DND-41 (cell line): Measurements from ENCODE around the gene ATP1A2.

ENCODE experiments used
- ATAC-seq: fragments of 200-7000 bp; cut with Tn5 transposase; 3 replicates; pipeline ENCODE4 v1.9.1; 2021; ENCODE audit warnings: low read depth; ENCODE audit not compliant: insufficient read depth
- DNase-seq: peaks from one replicate; pipeline ENCODE4 v3.0.0-alpha.2; 2020
- H2AFZ ChIP-seq: 2 replicates; pipeline ENCODE4 v1.6.0; 2012; ENCODE audit warnings: low read depth, low read length
- H3K27ac ChIP-seq: 2 replicates; pipeline ENCODE4 v1.5.1; 2012; ENCODE audit warnings: low read length, inconsistent platforms
- H3K27me3 ChIP-seq: fragments of 200-600 bp; sonication (generic); 2 replicates; pipeline ENCODE4 v1.6.0; 2012; ENCODE audit warnings: low read length, mild to moderate bottlenecking, inconsistent platforms; ENCODE audit not compliant: insufficient read depth, poor library complexity
- H3K36me3 ChIP-seq: 2 replicates; pipeline ENCODE4 v1.5.1; 2012; ENCODE audit warnings: low read length, inconsistent platforms; ENCODE audit not compliant: insufficient read depth
- H3K4me1 ChIP-seq: 2 replicates; pipeline ENCODE4 v1.5.1; 2012; ENCODE audit warnings: mild to moderate bottlenecking, low read length; ENCODE audit not compliant: insufficient read depth
- H3K4me2 ChIP-seq: 2 replicates; pipeline ENCODE4 v1.6.0; 2012; ENCODE audit warnings: mild to moderate bottlenecking, moderate library complexity, low read length, inconsistent platforms; ENCODE audit not compliant: insufficient read depth
- H3K4me3 ChIP-seq, 2 experiments: fragments of 200-600 bp in 1 of 2; shearing (Covaris generic) in 1 of 2; 2 replicates each; pipeline ENCODE4 v1.5.1; 2012 to 2016; ENCODE audit warnings: inconsistent platforms in 2 of 2, low read length in 2 of 2, mild to moderate bottlenecking in 2 of 2, low read depth in 1 of 2, moderate library complexity in 1 of 2
- H3K79me2 ChIP-seq: 2 replicates; pipeline ENCODE4 v1.6.0; 2012; ENCODE audit warnings: low read length, inconsistent platforms; ENCODE audit not compliant: insufficient read depth
- H3K9ac ChIP-seq: 2 replicates; pipeline ENCODE4 v1.6.0; 2012; ENCODE audit warnings: low read depth, mild to moderate bottlenecking, inconsistent platforms, low read length, moderate library complexity
- H3K9me3 ChIP-seq: 2 replicates; pipeline ENCODE4 v1.5.1; 2012; ENCODE audit warnings: low read length, moderate library complexity, mild to moderate bottlenecking, inconsistent platforms; ENCODE audit not compliant: insufficient read depth, severe bottlenecking
- H4K20me1 ChIP-seq: 2 replicates; pipeline ENCODE4 v1.6.0; 2012; ENCODE audit warnings: low read length; ENCODE audit not compliant: insufficient read depth
- EZH2 ChIP-seq: IDR thresholded peaks from 3 replicates; pipeline ENCODE4 v1.6.1; 2012; ENCODE audit warnings: borderline replicate concordance, low read depth, mild to moderate bottlenecking, moderate library complexity, low read length, inconsistent platforms; ENCODE audit not compliant: severe bottlenecking
- TF ChIP-seq, protein P1 (sequence below): IDR thresholded peaks from 2 replicates; pipeline ENCODE4 v1.5.1; 2012; ENCODE audit warnings: borderline replicate concordance, low read length, moderate library complexity, mild to moderate bottlenecking; ENCODE audit not compliant: poor library complexity, severe bottlenecking; ENCODE audit errors: extremely low read depth

Gene ATP1A2

GRCh38 chr1:160158534-160158933, 43.0 kb downstream of the ATP1A2 start:
- DNase-seq (no peak), ATAC-seq (no peak)
- H3K4me1 ChIP-seq = no peaks in the 10 kb centered on the region
- no peaks in the 10 kb centered on the region for H3K79me2 ChIP-seq
- TF ChIP-seq, protein P1, sequence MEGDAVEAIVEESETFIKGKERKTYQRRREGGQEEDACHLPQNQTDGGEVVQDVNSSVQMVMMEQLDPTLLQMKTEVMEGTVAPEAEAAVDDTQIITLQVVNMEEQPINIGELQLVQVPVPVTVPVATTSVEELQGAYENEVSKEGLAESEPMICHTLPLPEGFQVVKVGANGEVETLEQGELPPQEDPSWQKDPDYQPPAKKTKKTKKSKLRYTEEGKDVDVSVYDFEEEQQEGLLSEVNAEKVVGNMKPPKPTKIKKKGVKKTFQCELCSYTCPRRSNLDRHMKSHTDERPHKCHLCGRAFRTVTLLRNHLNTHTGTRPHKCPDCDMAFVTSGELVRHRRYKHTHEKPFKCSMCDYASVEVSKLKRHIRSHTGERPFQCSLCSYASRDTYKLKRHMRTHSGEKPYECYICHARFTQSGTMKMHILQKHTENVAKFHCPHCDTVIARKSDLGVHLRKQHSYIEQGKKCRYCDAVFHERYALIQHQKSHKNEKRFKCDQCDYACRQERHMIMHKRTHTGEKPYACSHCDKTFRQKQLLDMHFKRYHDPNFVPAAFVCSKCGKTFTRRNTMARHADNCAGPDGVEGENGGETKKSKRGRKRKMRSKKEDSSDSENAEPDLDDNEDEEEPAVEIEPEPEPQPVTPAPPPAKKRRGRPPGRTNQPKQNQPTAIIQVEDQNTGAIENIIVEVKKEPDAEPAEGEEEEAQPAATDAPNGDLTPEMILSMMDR = no peak
- TF ChIP-seq EZH2 = no peak
- H3K36me3 ChIP-seq = no peaks in the 10 kb centered on the region
- no peak overlapping the region for H3K4me2 ChIP-seq
- peaks cover 50% of the 10 kb centered on the region for H3K27me3 ChIP-seq
- no peaks in the 10 kb centered on the region for H3K9me3 ChIP-seq
- H3K9ac ChIP-seq = no peak overlapping the region
- H4K20me1 ChIP-seq = no peaks in the 10 kb centered on the region
- H3K4me3 ChIP-seq = no peak overlapping the region
- H3K27ac ChIP-seq = no peak overlapping the region
- H2AFZ ChIP-seq = no peak overlapping the region

DNA sequence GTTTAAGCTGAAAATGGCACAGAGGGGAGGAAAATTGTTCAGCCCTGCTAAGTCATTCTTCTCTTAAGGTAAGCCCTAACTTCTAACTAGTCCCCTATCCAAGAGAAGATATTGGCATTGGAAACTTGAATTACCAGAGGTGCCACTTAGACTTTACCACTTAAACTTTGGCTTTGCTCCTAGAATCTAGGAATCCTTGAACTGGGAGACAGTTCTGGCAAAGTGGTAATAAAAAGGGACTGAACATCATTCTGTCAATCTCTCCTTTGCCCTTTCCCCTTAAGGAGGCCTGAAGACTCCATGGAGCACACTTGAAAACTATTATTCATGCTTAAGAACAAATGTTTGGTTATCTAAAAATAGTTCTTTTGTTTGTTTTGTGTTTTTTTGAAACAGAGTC, 44.3 kb downstream of the ATP1A2 start:
- no peak for TF ChIP-seq EZH2
- TF ChIP-seq, protein P1 = no peak
- H3K4me2 ChIP-seq = no peak overlapping the region
- H3K27ac ChIP-seq = no peak overlapping the region
- no peaks in the 10 kb centered on the region for H3K36me3 ChIP-seq
- H3K4me1 ChIP-seq = no peaks in the 10 kb centered on the region
- no peaks in the 10 kb centered on the region for H3K79me2 ChIP-seq
- H3K9ac ChIP-seq = no peak overlapping the region
- no peak overlapping the region for H3K4me3 ChIP-seq
- DNase-seq (no peak), ATAC-seq (no peak)
- no peaks in the 10 kb centered on the region for H3K9me3 ChIP-seq
- peaks cover 53% of the 10 kb centered on the region for H3K27me3 ChIP-seq
- no peaks in the 10 kb centered on the region for H4K20me1 ChIP-seq
- no peak overlapping the region for H2AFZ ChIP-seq

- no peak overlapping the region for H3K4me2 ChIP-seq
- no peaks in the 10 kb centered on the region for H4K20me1 ChIP-seq
- no peak overlapping the region for H3K4me3 ChIP-seq
- ATAC-seq (no peak), DNase-seq (no peak)
- TF ChIP-seq, protein P1 = no peak
- TF ChIP-seq EZH2 = no peak
- H3K4me1 ChIP-seq = no peaks in the 10 kb centered on the region
- H3K9me3 ChIP-seq = no peaks in the 10 kb centered on the region
- no peaks in the 10 kb centered on the region for H3K79me2 ChIP-seq
- H3K36me3 ChIP-seq = no peaks in the 10 kb centered on the region
- H2AFZ ChIP-seq = no peak overlapping the region
- no peak overlapping the region for H3K27ac ChIP-seq
- H3K27me3 ChIP-seq = peaks cover 56% of the 10 kb centered on the region
- H3K9ac ChIP-seq = no peak overlapping the region
Observed at GRCh38 chr1:160161965-160162705, 46.6 kb downstream of the ATP1A2 start.
